ENCODE data around the gene FBN2. TPM values are rescaled to one million over a fixed set of nuclear protein-coding genes. Genes with fewer than 3 reads are reported as not detected.

Gene FBN2
- total and polyA plus RNA-seq, 9 of the 15 experiments (the other 6 are each of a cell fraction or from before 2014, with no cell fraction given) = 0.01 to 0.09 TPM; not detected in 7

DNA sequence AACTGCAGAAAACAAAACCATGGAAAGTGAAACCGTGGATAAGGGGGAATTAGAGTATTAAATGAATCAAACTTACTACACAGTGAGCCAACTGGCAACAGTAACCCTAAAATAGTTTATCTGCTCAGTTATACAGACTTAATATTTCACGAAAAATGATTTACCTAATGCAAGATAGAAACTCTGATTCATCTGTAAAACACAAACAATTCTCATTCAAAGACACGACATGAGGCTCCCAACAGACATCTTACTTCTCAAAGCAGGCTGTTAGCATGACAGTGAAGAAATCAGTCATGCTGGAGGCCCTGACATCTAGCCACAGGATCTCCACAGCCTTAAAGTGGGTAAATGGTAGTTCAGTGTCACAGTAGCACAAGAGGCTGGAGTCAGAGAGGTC lies 131.2 kb downstream of the FBN2 start (continued):
- TF ChIP-seq TSC22D4 (tag; IDR thresholded peaks at IDR 0.05) (no peak), TFAM (CRISPR knock-in tag; conservative IDR thresholded peaks at IDR 0.05) (no peak), HEY1 (CRISPR knock-in tag; IDR thresholded peaks at IDR 0.05; ENCODE audit: borderline replicate concordance) (no peak), SREBF2 (CRISPR knock-in tag; IDR thresholded peaks at IDR 0.05) (no peak), ZNF232 (CRISPR knock-in tag; IDR thresholded peaks at IDR 0.05) (no peak), ZNF143 (CRISPR knock-in tag; IDR thresholded peaks at IDR 0.05) (no peak), NR3C1 (CRISPR knock-in tag; IDR thresholded peaks at IDR 0.05) (no peak), KLF16 (IDR thresholded peaks at IDR 0.05) (no peak)

DNA sequence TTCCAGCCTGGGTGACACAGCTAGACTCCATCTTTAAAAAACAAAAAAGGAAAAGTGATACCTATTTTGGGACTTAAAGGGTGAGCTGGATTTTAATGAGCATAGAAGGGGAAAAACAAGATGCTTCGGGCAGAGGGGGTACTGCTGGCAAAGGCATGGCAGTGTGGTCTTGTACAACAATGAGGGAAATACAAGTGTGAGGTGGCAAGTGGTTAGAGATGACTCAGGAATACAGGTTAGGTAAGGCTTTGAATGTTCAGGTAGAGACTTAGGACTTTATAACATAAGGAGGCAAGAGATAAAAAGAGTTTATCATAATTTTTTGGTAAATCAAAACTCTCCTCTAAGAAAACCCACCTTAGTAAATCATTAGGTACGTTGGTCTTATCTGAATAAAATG lies 132.9 kb downstream of the FBN2 start:
- Histone ChIP-seq H3K79me2 (ENCODE audit: control insufficient read depth, insufficient read depth, low read length) (no peaks in the 10 kb centered on the region), H3K27me3 (ENCODE audit: control insufficient read depth in 2 of 2, insufficient read depth in 2 of 2, low read length in 2 of 2) (no peaks in the 10 kb centered on the region), H3K4me2 (ENCODE audit: insufficient read depth, low read length) (no peak overlapping the region), H3K9me1 (ENCODE audit: control insufficient read depth, insufficient read depth, low read length) (no peaks in the 10 kb centered on the region), H3K36me3 (ENCODE audit: control insufficient read depth, insufficient read depth, low read length) (no peaks in the 10 kb centered on the region), H4K20me1 (replicated peaks; ENCODE audit: control insufficient read depth, insufficient read depth, low read length) (no peaks in the 10 kb centered on the region), H2AFZ (ENCODE audit: low read depth, low read length) (no peak overlapping the region), H3K4me3 (no peak overlapping the region), H3K27ac (ENCODE audit: extremely low read depth, low read depth, low read length) (no peak overlapping the region), H3K9me3 (replicated peaks; ENCODE audit: control insufficient read depth, insufficient read depth, low read depth, low read length) (no peaks in the 10 kb centered on the region), H3K9ac (ENCODE audit: insufficient read depth in 1 of 2, low read depth in 2 of 2, low read length in 2 of 2) (no peak overlapping the region), H3K4me1 (replicated peaks in 1 of 2; ENCODE audit: control insufficient read depth in 2 of 2, insufficient read depth in 2 of 2, low read length in 2 of 2) (no peaks in the 10 kb centered on the region)
- POLR2A ChIA-PET = no interaction called here
- intact Hi-C loops (cut with micrococcal nuclease) (no loop called here), in situ Hi-C loops (cut with MboI) (no loop called here)
- 0% methylated on average over 2 of the region's 2 CpGs for WGBS (ENCODE audit: insufficient coverage, low coverage, missing lambda C conversion rate)
- no peak for ATAC-seq
- CTCF ChIA-PET (ENCODE audit: low intra/inter-chr PET ratio) = no interaction called here
- FAIRE-seq = no peak
- no peak for DNase-seq (ENCODE audit: extremely low read depth in 1 of 4, low spot score in 3 of 4)
- BruUV-seq (replicated peaks) = no TSS peak
- TF ChIP-seq ZKSCAN3 (CRISPR knock-in tag; IDR thresholded peaks at IDR 0.05) (no peak), CBX3 (IDR thresholded peaks at IDR 0.05; ENCODE audit: borderline replicate concordance in 1 of 2, low read length in 2 of 2) (no peak), ELF4 (CRISPR knock-in tag; IDR thresholded peaks at IDR 0.05) (no peak), CBFB (CRISPR knock-in tag; IDR thresholded peaks at IDR 0.05) (no peak), KDM4B (IDR thresholded peaks at IDR 0.05; ENCODE audit: borderline replicate concordance in 2 of 2, low read depth in 1 of 2) (no peak), NR3C1 (CRISPR knock-in tag; IDR thresholded peaks at IDR 0.05) (no peak), ZNF324 (CRISPR knock-in tag; IDR thresholded peaks at IDR 0.05) (no peak), CBX8 (IDR thresholded peaks at IDR 0.05; ENCODE audit: borderline replicate concordance, extremely low read depth, low read depth, low read length, poor library complexity, severe bottlenecking) (no peak), FOS (IDR thresholded peaks at IDR 0.05; ENCODE audit: extremely low read depth, insufficient read length) (no peak), ZNF436 (CRISPR knock-in tag; IDR thresholded peaks at IDR 0.05) (no peak)
- TF ChIP-seq, protein P1, sequence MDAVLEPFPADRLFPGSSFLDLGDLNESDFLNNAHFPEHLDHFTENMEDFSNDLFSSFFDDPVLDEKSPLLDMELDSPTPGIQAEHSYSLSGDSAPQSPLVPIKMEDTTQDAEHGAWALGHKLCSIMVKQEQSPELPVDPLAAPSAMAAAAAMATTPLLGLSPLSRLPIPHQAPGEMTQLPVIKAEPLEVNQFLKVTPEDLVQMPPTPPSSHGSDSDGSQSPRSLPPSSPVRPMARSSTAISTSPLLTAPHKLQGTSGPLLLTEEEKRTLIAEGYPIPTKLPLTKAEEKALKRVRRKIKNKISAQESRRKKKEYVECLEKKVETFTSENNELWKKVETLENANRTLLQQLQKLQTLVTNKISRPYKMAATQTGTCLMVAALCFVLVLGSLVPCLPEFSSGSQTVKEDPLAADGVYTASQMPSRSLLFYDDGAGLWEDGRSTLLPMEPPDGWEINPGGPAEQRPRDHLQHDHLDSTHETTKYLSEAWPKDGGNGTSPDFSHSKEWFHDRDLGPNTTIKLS (IDR thresholded peaks at IDR 0.05; ENCODE audit: borderline replicate concordance, low read depth) = no peak
- TF ChIP-seq, protein P2, sequence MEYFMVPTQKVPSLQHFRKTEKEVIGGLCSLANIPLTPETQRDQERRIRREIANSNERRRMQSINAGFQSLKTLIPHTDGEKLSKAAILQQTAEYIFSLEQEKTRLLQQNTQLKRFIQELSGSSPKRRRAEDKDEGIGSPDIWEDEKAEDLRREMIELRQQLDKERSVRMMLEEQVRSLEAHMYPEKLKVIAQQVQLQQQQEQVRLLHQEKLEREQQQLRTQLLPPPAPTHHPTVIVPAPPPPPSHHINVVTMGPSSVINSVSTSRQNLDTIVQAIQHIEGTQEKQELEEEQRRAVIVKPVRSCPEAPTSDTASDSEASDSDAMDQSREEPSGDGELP (CRISPR knock-in tag; IDR thresholded peaks at IDR 0.05; ENCODE audit: borderline replicate concordance) = no peak
